GM21529 (cell line): ENCODE results near the gene CHID1.

Experiments used
- ATAC-seq: cut with Tn5 transposase; IDR thresholded peaks from one replicate; pipeline ENCODE4 v1.9.1; 2021; ENCODE audit not compliant: unreplicated experiment

The CHID1 gene

GRCh38 chr11:850775-851763 is 59.5 kb downstream of the CHID1 start:
- no peak for ATAC-seq

GRCh38 chr11:849951-850774 is 60.4 kb downstream of the CHID1 start:
- ATAC-seq = no peak

GRCh38 chr11:849104-849824 is 61.3 kb downstream of the CHID1 start:
- no peak for ATAC-seq

GRCh38 chr11:848380-848931 is 62.2 kb downstream of the CHID1 start:
- ATAC-seq = peak; percentile 47

GRCh38 chr11:847876-848275 is 62.7 kb downstream of the CHID1 start:
- no peak for ATAC-seq

GRCh38 chr11:846496-847098 is 64.0 kb downstream of the CHID1 start:
- no peak for ATAC-seq

GRCh38 chr11:845872-846495 is 64.6 kb downstream of the CHID1 start:
- no peak for ATAC-seq

- no peak for ATAC-seq
Observed at GRCh38 chr11:844693-845644, 65.6 kb downstream of the CHID1 start.

- ATAC-seq = no peak
Observed at GRCh38 chr11:843818-844692, 66.6 kb downstream of the CHID1 start.

GRCh38 chr11:843086-843734 is 67.4 kb downstream of the CHID1 start:
- ATAC-seq = no peak

- peak; percentile 60 for ATAC-seq
Observed at GRCh38 chr11:842370-843002, 68.1 kb downstream of the CHID1 start, which contains the start of the genes POLR2L and TSPAN4. Gene POLR2L, minus strand, starts transcription at chr11:842529. Its CDS starts 21 bp downstream, at chr11:842508. Gene TSPAN4, plus strand, starts transcription at chr11:842852. Its CDS starts 7,453 bp downstream, at chr11:850305.

- peak; percentile 29 for ATAC-seq
Observed at GRCh38 chr11:841981-842369, 68.6 kb downstream of the CHID1 start.

GRCh38 chr11:839875-840617 is 70.6 kb downstream of the CHID1 start:
- no peak for ATAC-seq

GRCh38 chr11:839280-839623 is 71.4 kb downstream of the CHID1 start:
- ATAC-seq = no peak

GRCh38 chr11:838441-839279 is 72.0 kb downstream of the CHID1 start:
- ATAC-seq = no peak
